Kidney glomerular epithelial cell (primary cell): ENCODE measurements around the gene STX8.
"Not testable (repeated sequence)": the region's sequence is repeated elsewhere in the genome, so short reads cannot be mapped to it uniquely, and the experiment has no call there.

Experiments used
- DNase-seq: peaks from one replicate; lab custom pipeline; 2025; lab: John Stamatoyannopoulos, UW

STX8 gene

GRCh38 chr17:9575381-9576101 is at the start of gene STX8:
Gene STX8 (minus strand): TSS chr17:9575820. CDS start chr17:9575808, 12 bp downstream.
- peak; percentile 88 for DNase-seq

GRCh38 chr17:9622961-9623360 is 47.3 kb upstream of the STX8 start:
- DNase-seq: no peak

GRCh38 chr17:9615486-9615885 is 39.9 kb upstream of the STX8 start:
- no peak for DNase-seq

GRCh38 chr17:9612006-9612405 is 36.4 kb upstream of the STX8 start:
- peak; percentile 78 for DNase-seq

- DNase-seq: no peak
Observed at GRCh38 chr17:9611557-9611956, 35.9 kb upstream of the STX8 start.

- DNase-seq: not testable (repeated sequence)
Observed at GRCh38 chr17:9607058-9607457, 31.4 kb upstream of the STX8 start.

GRCh38 chr17:9606453-9606852 is 30.8 kb upstream of the STX8 start:
- no peak for DNase-seq

- DNase-seq: not testable (repeated sequence)
Observed at GRCh38 chr17:9604583-9604982, 29.0 kb upstream of the STX8 start.

- no peak for DNase-seq
Observed at GRCh38 chr17:9598661-9599060, 23.0 kb upstream of the STX8 start.

GRCh38 chr17:9597638-9598037 is 22.0 kb upstream of the STX8 start:
- DNase-seq: not testable (repeated sequence)

GRCh38 chr17:9594065-9594464 is 18.4 kb upstream of the STX8 start:
- no peak for DNase-seq

- no peak for DNase-seq
Observed at GRCh38 chr17:9587969-9588656, 12.5 kb upstream of the STX8 start.

GRCh38 chr17:9577373-9577709 is 1.7 kb upstream of the STX8 start:
- DNase-seq: no peak

GRCh38 chr17:9576521-9577372 is 1.1 kb upstream of the STX8 start, which contains the start of gene CFAP52:
Gene CFAP52 (plus strand): TSS chr17:9576642. CDS start chr17:9576696, 54 bp downstream.
- peak; percentile 71 for DNase-seq

GRCh38 chr17:9571201-9571600 is 4.4 kb downstream of the STX8 start:
- no peak for DNase-seq

GRCh38 chr17:9568957-9569588 is 6.5 kb downstream of the STX8 start:
- no peak for DNase-seq

GRCh38 chr17:9568004-9568403 is 7.6 kb downstream of the STX8 start:
- no peak for DNase-seq

GRCh38 chr17:9566739-9567138 is 8.9 kb downstream of the STX8 start:
- DNase-seq: not testable (repeated sequence)

GRCh38 chr17:9566067-9566466 is 9.6 kb downstream of the STX8 start:
- no peak for DNase-seq

GRCh38 chr17:9564104-9564503 is 11.5 kb downstream of the STX8 start:
- no peak for DNase-seq

- no peak for DNase-seq
Observed at GRCh38 chr17:9557857-9558256, 17.8 kb downstream of the STX8 start.

GRCh38 chr17:9557161-9557755 is 18.4 kb downstream of the STX8 start:
- DNase-seq: no peak
